SU-DHL-6 (cell line): Measurements from ENCODE around the gene AGPAT2.

Source experiments
- H2AFZ ChIP-seq: fragments of 200-600 bp; sonication (generic); 2 replicates; pipeline ENCODE4 v1.6.1; 2014; ENCODE audit warnings: low read depth, mild to moderate bottlenecking, moderate library complexity, mixed read lengths, antibody characterized with exemption, low read length; ENCODE audit not compliant: severe bottlenecking
- H3F3A ChIP-seq: fragments of 200-600 bp; shearing (Covaris generic); 2 replicates; pipeline ENCODE4 v1.6.0; 2016; ENCODE audit warnings: antibody characterized with exemption, mild to moderate bottlenecking; ENCODE audit not compliant: insufficient read depth
- H3K27ac ChIP-seq: fragments of 200-600 bp; sonication (generic); 2 replicates; pipeline ENCODE4 v1.5.1; 2016; ENCODE audit warnings: low read depth, mild to moderate bottlenecking, low read length, moderate library complexity, mixed read lengths
- H3K27me3 ChIP-seq: fragments of 200-600 bp; sonication (generic), shearing (Covaris generic); 2 replicates; pipeline ENCODE4 v1.6.0; 2014; ENCODE audit warnings: mild to moderate bottlenecking, low read length
- H3K36me3 ChIP-seq: fragments of 200-600 bp; sonication (generic); 2 replicates; pipeline ENCODE4 v1.6.1; 2014; ENCODE audit warnings: mild to moderate bottlenecking, low read length, mixed read lengths
- H3K4me2 ChIP-seq: fragments of 300-600, 200-600 bp; shearing (Covaris generic), sonication (generic); 2 replicates; pipeline ENCODE4 v1.6.0; 2014; ENCODE audit warnings: low read length, low read depth, mild to moderate bottlenecking; ENCODE audit not compliant: poor library complexity, severe bottlenecking
- H3K4me3 ChIP-seq: fragments of 200-600 bp; sonication (generic); 2 replicates; pipeline ENCODE4 v1.5.1; 2014; ENCODE audit warnings: antibody characterized with exemption, low read length, mild to moderate bottlenecking, mixed read lengths; ENCODE audit not compliant: insufficient read depth, poor library complexity, severe bottlenecking
- H3K79me2 ChIP-seq: fragments of 200-600 bp; sonication (generic); 2 replicates; pipeline ENCODE4 v1.6.1; 2014; ENCODE audit warnings: mild to moderate bottlenecking, low read length, moderate library complexity; ENCODE audit not compliant: insufficient read depth
- H3K9ac ChIP-seq: fragments of 200-600 bp; sonication (generic); 2 replicates; pipeline ENCODE4 v1.7.0; 2014; ENCODE audit warnings: mild to moderate bottlenecking, low read length
- H3K9me2 ChIP-seq: fragments of 200-600 bp; sonication (generic); replicated peaks from 2 replicates; pipeline ENCODE4 v1.6.1; 2014; ENCODE audit warnings: low read length; ENCODE audit not compliant: insufficient read depth
- H3K9me3 ChIP-seq: fragments of 200-600 bp; sonication (generic); 2 replicates; pipeline ENCODE4 v1.6.1; 2014; ENCODE audit warnings: low read length, mixed read lengths; ENCODE audit not compliant: insufficient read depth
- H4K20me1 ChIP-seq: fragments of 200-600 bp; sonication (generic); 2 replicates; pipeline ENCODE4 v1.6.1; 2014; ENCODE audit warnings: low read depth, mild to moderate bottlenecking, antibody characterized with exemption, low read length, moderate library complexity, mixed read lengths
- EZH2phosphoT487 ChIP-seq: fragments of 200-600 bp; sonication (generic), shearing (Covaris generic); conservative IDR thresholded peaks from 2 replicates; pipeline ENCODE4 v1.6.1; 2018; ENCODE audit warnings: mild to moderate bottlenecking, antibody characterized with exemption, low read length, moderate library complexity, mixed read lengths
- TF ChIP-seq, protein P1 (sequence below): fragments of 200-600 bp; sonication (generic); IDR thresholded peaks from one replicate; pipeline ENCODE4 v1.5.1; 2017; ENCODE audit warnings: antibody characterized with exemption, mild to moderate bottlenecking, low read length, moderate library complexity; ENCODE audit not compliant: insufficient read depth, poor library complexity, severe bottlenecking

Gene AGPAT2

DNA sequence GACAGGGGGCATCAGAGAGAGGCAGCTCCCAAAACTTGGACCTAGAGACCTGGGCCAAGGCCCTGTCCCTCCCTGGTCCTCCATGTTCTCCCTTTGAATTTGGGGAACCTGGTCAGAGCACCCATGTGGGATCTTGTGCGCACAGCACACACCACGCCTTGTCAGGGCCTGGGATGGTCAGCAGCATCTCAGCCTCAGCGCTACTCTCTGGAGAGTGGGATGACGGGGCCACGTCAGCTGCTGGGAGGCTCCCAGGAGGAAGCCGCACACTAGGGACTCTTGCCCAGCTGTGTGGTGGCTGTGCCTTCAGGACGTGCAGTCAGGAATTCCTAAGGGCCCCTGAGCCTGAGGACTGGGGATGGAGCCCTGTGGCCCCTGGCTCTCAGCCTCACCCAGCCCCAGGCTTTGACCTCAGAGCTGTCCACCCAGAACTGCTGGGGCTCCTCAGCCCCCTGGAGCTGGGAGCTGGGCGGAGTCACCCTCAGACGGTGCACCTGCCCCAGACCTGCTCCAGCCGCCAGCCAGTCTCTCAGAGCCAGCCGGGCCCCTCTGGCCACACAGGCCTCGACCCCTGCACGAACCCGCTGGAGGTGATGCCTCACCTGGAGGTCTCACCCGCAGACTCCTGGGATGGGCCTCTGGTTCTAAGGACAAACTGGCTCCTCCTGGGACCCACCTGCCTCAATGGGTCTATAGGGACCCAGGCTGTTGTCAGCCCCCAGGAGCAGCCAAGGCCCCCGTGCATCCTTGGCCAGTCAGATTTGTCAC lies 62.9 kb downstream of the AGPAT2 start:
- no peaks in the 10 kb centered on the region for H3K27me3 ChIP-seq
- H3K9ac ChIP-seq = no peak overlapping the region
- no peak overlapping the region for H2AFZ ChIP-seq
- H3K27ac ChIP-seq = no peak overlapping the region
- no peaks in the 10 kb centered on the region for H3K79me2 ChIP-seq
- H3K9me3 ChIP-seq = no peaks in the 10 kb centered on the region
- H3F3A ChIP-seq = no peaks in the 10 kb centered on the region
- H3K4me3 ChIP-seq = no peak overlapping the region
- H3K36me3 ChIP-seq = no peaks in the 10 kb centered on the region
- no peak overlapping the region for H3K4me2 ChIP-seq
- TF ChIP-seq EZH2phosphoT487 = no peak
- TF ChIP-seq, protein P1, sequence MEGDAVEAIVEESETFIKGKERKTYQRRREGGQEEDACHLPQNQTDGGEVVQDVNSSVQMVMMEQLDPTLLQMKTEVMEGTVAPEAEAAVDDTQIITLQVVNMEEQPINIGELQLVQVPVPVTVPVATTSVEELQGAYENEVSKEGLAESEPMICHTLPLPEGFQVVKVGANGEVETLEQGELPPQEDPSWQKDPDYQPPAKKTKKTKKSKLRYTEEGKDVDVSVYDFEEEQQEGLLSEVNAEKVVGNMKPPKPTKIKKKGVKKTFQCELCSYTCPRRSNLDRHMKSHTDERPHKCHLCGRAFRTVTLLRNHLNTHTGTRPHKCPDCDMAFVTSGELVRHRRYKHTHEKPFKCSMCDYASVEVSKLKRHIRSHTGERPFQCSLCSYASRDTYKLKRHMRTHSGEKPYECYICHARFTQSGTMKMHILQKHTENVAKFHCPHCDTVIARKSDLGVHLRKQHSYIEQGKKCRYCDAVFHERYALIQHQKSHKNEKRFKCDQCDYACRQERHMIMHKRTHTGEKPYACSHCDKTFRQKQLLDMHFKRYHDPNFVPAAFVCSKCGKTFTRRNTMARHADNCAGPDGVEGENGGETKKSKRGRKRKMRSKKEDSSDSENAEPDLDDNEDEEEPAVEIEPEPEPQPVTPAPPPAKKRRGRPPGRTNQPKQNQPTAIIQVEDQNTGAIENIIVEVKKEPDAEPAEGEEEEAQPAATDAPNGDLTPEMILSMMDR = no peak
- no peaks in the 10 kb centered on the region for H4K20me1 ChIP-seq
- H3K9me2 ChIP-seq = no peaks in the 10 kb centered on the region

DNA sequence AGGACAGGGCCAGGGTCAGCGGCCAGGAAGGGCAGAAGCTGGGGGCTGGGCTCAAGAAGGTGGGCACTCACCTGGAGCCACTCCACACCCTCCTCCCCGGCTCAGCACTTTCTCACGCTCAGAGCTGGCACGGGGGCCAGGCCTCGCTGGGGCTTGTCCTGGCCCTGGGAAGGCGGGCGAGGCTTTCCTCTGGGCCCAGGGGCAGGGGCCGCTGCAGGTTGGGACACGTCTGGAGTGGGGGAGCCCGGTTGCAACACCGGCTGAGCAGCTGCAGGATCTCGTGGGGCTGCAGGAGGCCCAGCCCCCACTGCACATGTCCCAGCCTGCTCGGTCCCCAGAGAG lies 63.4 kb downstream of the AGPAT2 start:
- Histone ChIP-seq H3K4me2 (no peak overlapping the region), H4K20me1 (no peaks in the 10 kb centered on the region), H3K27ac (no peak overlapping the region), H3F3A (no peaks in the 10 kb centered on the region), H2AFZ (no peak overlapping the region), H3K9me3 (no peaks in the 10 kb centered on the region), H3K4me3 (no peak overlapping the region), H3K27me3 (no peaks in the 10 kb centered on the region), H3K36me3 (no peaks in the 10 kb centered on the region), H3K9me2 (no peaks in the 10 kb centered on the region), H3K9ac (no peak overlapping the region), H3K79me2 (no peaks in the 10 kb centered on the region)
- TF ChIP-seq, protein P1 = no peak
- TF ChIP-seq EZH2phosphoT487 = no peak
